Uterus (tissue), 2 donors: ENCODE results near the gene CPVL.

Experiments
- CTCF ChIP-seq, 4 experiments: fragments of 200-600 bp in 2 of 4; fragments of 450-650 bp in 2 of 4; sonication (generic) in 2 of 4; IDR thresholded peaks; one replicate each; pipeline ENCODE4 v1.5.1; 2016 to 2019; ENCODE audit warnings: antibody characterized with exemption in 4 of 4, mild to moderate bottlenecking in 2 of 4, moderate library complexity in 1 of 4
- POLR2A ChIP-seq, 2 donors: fragments of 450-650 bp; IDR thresholded peaks; one replicate each; pipeline ENCODE4 v1.6.1; 2016; ENCODE audit warnings: antibody characterized with exemption in 2 of 2, mild to moderate bottlenecking in 1 of 2, moderate library complexity in 1 of 2

- TF ChIP-seq CTCF (IDR thresholded peaks at IDR 0.05) (no peak), POLR2A (IDR thresholded peaks at IDR 0.05) (no peak)
Observed at GRCh38 chr7:29040579-29040925, 105.8 kb downstream of the CPVL start.
